GM19467 (cell line): ENCODE data around the gene MAGEA11.
"Not testable (repeated sequence)": the region's sequence is repeated elsewhere in the genome, so short reads cannot be mapped to it uniquely, and the experiment has no call there.

Experiments
- ATAC-seq: cut with Tn5 transposase; IDR thresholded peaks from one replicate; pipeline ENCODE4 v1.9.1; 2021; ENCODE audit warnings: mild to moderate bottlenecking, moderate library complexity; ENCODE audit not compliant: unreplicated experiment

Gene MAGEA11, protein sequence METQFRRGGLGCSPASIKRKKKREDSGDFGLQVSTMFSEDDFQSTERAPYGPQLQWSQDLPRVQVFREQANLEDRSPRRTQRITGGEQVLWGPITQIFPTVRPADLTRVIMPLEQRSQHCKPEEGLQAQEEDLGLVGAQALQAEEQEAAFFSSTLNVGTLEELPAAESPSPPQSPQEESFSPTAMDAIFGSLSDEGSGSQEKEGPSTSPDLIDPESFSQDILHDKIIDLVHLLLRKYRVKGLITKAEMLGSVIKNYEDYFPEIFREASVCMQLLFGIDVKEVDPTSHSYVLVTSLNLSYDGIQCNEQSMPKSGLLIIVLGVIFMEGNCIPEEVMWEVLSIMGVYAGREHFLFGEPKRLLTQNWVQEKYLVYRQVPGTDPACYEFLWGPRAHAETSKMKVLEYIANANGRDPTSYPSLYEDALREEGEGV

DNA sequence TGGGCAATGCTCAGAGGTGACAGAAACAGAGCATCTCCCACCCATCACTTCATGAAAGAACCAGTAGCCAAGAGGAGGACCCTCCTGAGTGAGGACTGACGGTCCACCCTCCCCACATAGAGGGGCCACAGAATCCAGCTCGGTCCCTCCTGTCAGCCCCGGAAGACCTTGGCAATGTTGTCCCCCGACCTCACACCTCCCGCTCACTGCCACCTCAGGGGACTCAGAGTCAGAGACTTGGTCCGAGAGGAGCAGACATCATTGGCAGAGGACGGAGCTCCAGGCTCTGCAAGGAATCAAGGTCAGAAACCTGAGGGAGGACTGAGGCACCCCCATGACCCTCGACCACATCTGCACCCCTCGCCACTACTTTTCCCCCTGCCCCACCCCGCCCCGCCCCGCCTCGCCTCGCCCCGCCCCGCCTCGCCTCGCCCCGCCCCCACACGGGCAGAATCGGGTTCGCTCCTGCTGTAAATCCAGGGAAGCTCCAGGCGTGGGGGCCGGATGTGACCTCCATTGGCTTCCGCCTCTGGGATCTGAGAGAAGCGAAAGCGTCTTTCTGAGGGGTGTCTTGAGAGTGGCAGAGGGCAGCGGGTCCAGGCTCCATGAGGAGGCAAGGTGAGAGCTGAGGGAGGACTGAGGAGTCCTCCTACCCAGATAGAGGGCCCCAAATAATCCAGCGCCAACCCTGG lies at the start of gene MAGEA11:
Gene MAGEA11, plus strand, starts transcription at position 516 of the 692 bp plus-strand sequence. CDS start 1,100 bp downstream, outside the sequence.
- no peak for ATAC-seq

DNA sequence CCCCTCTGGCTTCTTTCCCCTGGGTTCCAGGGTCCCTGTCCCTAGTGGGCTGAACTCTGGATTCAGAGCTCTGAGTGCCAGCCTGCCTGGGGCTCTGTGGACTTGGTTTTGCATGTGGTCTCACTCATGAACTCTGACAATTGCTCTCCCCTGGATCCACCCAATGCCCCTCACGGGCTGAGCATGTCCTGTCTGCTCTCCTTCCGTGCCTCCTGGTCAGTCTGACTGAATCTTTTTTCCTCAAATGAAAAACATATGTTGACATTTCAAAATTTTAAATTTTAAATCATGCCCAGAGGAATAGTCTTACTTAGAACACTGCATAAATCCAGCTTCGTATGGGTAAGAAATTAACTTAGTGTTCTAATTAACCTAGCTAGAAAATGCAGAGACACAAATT lies 36.8 kb upstream of the MAGEA11 start:
- ATAC-seq, result not testable (repeated sequence)

DNA sequence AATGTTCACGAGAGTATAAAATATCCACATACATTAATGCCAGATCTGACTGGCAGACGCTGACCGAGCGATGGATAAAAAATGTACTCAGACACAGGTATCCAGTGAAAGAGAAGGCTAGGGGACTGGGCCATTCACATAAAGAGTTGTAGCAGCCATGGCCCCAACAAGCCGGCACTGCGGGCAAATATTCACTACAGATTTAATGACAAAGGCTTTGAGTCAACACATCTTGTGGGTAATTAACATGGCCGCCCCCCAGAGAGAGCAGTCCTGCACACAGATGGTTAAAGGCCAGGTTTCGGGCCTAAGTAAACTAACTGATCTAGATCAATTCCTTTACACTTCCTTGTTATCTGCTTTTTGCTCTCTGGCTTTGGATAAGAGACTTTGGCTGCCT lies 36.3 kb upstream of the MAGEA11 start:
- not testable (repeated sequence) for ATAC-seq

DNA sequence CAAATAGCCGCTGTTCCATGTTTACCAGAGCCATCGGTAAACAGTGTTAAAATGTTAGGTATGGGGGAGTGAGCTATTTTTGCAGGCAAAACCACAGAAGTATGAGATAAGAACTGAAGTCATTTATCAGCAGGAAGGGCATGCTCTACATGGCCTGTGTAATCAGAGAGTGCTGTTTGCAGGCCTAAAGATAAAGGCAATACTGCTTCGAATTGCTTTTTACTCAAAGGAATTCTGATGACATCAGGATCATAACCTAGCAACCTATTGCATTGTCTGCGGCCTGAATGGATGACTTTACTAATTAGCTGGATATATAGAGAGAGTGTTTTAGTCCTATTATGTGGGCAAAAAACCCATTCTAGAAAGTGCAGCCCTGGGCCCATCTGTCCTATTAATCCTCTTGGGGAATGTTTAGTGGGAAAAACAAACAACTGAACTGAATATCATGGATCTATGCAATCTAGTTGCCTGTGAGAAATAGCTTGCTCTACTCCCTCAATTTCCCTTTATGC lies 32.6 kb upstream of the MAGEA11 start:
- ATAC-seq, result not testable (repeated sequence)

DNA sequence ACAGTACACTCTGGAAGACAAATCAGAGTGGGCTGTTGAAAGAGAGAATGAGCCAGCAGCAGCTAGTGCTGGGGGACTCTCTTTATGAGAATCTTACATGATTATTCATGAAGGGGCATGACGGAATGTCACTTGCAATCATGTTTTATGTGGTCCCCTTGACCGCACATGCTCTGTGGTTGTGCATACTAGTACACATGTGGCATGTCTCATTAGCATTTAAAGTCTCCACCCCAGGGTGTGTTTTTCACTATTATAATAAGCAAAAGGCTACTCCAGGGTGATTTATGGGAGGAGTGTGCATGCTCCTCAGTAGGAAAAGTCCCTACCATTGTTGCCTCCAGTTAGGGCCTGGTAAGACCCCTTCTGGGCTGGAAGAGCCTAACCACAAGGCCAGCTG lies 30.7 kb upstream of the MAGEA11 start:
- no peak for ATAC-seq

DNA sequence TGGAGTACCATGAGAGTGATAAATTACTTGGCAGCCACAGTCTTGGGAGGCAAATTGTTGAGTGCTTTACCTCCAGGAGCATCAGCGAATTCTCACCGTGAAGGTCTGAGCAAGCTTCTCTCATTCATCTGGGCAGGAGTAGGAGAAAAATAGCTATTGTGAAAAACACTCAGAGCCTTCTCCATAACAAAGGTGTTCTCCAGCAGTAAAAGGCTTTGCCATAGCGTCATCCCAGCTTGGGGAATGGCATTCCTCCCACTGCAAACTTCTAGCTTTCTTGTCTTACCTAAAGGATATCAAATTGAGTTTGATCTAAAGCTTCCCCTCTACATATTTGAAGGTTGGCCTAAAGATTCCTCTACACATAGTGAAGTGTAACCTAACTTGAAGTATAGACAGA lies 29.8 kb upstream of the MAGEA11 start:
- no peak for ATAC-seq

DNA sequence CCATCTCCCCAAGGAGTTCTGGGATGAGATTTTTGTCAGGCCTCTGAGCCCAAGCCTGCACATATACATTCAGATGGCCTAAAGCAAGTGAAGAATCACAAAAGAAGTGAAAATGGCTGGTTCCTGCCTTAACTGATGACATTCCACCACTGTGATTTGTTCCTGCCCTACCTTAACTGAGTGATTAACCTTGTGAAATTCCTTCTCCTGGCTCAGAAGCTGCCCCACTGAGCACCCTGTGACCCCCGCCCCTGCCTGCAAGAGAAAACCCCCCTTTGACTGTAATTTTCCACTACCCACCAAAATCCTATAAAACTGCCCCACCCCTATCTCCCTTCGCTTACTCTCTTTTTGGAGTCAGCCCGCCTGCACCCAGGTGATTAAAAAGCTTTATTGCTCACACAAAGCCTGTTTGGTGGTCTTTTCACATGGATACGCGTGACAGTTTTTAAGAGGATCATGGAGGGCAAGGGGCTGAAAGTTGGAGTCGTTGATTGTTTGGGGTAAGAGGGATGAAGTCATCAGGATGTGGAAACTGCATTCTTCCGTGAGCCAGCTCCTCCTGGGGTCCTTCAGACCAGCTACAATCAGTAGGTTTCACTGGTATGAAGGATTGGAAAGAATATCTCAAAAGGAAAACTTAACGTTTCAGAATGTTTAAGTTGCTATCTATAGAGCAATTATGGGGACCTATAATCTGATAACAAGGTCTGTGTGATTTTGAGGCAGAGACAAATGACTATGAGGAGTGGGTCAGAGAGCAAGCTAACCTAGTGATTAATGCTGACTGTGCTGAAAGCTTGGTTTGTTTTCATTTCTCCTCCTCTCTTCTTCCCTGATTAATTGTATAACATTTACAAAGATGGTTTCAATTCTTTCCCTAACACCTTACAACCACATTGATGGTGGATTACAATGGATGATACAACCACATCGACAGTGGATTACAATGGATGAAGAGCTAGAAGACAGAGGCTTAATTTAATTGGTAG lies 28.6 kb upstream of the MAGEA11 start:
- ATAC-seq, result no peak

DNA sequence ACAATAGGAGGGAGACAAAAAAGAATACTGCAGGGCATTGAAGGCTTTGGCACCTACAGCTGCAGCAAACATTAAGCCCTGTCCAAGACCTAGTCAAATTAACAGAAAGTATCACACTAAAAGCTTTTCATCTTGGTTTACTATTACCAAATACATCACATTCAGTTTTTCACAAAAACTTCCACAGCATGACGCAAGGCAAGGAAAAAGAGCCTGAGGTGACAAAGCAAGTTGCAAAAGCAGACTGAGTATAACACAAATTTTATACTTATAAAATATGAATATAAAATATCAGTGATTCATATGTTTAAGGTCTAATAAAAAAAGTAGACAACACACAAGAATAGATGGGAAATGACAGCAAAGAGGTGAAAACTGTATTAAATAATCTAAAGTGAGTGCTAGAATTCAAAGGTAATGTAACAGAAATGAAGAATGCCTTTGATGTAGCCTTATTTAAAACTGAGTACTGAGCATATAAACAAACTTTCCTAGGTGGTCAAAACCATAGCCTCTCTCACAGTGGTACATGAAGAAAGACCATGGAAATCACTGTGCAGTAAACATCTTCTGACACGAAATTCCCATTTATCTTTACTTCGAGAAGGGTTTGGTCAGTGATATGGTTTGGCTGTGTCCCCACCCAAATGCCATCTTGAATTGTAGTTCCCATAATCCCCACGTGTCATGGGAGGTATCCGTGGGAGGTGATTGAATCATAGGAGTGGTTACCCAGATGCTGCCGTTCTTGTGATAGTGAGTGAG lies 27.7 kb upstream of the MAGEA11 start:
- no peak for ATAC-seq

DNA sequence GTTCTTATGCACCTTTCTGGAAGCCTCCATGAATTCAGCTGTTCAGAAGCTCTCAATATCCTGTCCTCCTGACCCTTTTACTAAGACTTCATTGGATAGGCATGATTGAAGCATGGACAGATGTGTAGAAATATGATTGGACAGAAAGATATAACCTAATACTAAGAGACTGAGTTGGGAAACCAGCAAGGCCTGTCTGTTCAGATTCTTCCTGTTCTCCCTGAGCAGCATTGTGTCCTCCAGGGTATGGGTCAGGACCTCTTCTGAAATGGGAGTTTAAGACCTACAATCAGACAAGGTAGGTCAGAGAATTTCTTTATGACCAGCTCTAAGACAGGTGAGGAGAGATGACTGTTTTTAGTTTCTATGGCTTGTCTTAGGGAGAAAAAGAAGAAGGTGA lies 23.9 kb upstream of the MAGEA11 start:
- no peak for ATAC-seq

DNA sequence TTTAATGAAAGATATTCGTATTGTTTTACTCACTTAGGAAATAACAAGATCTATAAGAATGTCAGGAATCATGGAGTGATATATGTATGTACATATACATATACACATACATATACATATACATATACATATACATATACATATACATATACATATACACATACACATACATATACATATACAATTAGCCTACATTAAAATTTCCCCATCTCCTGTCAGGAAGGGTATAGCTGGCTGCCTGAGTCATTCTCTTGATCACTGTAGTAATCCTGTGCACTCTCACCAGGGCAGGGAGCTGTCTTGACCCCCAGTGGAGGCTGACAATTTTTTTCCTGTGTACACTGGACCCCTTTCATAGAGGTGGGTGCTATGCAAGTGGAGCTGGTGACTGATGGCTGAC lies 23.3 kb upstream of the MAGEA11 start:
- ATAC-seq, result no peak

DNA sequence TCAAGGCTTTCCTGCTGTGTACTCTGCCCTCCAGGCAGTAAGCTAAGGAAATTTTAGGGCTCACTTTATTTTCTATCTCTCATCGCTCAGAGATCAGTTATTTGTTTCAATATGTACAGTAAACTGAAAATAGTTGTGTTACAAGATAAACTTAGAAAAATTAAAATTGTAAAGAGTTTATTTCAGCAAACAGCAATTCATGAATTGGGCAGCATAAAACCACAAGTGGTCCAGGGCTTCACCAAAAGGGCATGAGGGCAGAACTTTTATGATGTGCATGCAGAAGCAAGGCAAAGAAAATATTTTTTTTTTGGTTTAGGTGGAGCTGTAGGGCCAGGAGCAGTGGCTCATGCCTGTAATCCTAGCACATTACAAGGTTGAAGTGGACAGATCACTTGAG lies 20.1 kb upstream of the MAGEA11 start:
- no peak for ATAC-seq

DNA sequence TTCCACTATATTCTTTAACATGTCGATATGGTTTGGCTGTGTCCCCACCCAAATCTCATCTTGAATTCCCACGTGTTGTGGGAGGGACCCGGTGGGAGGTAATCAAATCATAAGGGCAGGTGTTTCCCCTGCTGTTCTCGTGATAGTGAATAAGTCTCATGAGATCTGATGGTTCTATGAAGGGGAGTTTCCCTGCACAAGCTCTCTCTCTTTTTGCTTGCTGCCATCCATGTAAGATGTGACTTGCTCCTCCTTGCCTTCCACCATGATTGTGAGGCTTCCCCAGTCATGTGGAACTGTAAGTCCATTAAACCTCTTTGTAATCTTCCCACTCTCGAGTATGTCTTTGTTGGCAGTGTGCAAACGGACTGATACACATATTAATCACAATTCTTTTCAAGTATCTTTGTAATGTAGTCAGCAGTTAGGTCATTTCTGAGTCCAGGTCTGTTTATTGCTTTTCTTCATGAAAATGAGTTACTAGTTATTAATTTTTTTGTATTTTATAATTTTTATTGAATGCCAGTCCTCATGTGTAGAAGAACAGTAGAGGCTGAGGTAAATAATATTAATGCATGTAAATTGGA lies 19.1 kb upstream of the MAGEA11 start:
- ATAC-seq, result not testable (repeated sequence)

DNA sequence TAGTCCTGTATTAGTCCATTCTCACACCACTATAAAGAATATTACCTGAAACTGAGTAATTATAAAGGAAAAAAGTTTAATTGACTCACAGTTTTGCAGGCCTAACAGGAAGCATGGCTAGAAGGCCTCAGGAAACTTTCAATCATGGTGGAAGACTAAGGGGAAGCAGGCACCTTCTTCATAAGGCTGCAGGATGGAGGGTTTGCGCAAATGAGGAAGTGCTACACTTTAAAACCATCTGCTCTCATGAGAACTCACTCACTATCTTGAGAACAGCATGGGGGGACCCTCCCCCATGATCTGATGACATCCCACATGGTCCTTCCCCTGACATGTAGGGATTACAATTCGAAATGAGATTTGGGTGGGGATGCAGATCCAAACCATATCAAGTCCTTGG lies 12.1 kb upstream of the MAGEA11 start:
- ATAC-seq, result no peak

DNA sequence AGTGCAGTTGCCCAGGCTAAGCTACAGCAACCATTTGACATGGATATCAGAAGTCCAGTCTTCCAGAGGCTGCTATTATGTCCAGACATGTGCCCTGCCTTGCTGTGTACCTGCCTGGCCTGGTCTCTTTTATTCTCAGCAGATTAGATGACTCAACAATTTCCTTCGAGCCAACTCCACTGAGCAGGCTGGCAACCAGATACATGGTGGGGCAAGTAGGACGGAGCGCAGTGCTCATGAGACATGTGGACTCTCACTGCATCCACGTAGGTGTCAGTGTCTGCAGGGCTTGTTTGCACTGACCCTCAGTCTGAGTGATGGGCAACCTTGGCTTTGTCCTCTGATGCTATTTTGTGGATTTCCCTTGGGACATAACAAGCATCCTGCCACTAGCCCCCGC lies 7.2 kb upstream of the MAGEA11 start:
- ATAC-seq, result no peak

DNA sequence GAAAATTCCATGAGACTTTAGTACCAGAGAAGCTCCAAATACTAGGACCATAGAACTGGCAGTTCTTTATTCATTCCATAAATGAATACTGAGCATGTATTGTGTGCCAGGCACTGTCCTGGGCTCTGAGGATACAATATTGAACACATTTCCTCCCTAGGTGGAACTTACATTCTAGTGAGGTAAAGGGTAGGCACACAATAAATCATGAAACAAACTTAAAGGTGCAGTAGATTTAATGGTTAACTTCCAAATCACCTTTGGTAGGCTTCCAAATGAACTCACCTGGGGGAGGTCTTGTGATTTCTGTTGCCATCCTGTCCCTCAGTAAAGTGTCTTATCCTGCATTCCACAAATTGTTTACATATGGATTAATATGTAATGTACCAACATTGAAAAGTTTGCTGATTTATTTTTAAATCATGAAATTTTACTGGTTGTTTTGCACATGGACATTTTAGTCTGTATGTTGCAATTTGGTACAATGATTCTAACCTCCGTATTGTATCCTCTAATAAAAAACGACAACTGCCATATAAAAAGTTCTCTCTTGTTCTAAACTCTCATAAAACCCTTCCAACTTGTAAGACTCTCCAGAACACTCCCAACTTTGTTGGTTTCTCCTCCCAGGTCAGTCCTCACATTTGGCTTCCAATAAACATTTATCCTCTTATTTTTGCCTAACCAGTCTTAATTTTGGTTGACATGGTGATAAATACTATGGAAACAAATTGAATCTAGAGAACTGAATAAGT lies 4.5 kb upstream of the MAGEA11 start:
- no peak for ATAC-seq

DNA sequence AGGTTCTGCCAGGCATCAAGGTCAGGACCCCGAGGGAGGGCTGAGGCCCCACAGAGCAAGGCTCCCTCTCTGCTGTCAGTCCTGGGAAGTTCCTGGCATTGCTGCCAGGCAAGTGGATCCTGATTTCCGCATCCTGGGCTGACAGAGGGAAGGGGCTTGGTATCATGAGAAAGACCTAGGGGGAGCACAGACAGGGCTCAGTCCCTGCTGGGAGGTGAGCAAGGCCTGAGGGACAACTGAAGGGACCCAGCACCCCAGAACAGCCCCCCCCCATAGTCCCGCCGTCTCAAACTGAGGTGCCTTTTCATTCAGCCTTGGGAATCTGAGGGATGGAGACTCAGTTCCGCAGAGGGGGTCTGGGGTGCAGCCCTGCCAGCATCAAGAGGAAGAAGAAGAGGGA lies 971 bp downstream of the MAGEA11 start:
- ATAC-seq, result no peak

DNA sequence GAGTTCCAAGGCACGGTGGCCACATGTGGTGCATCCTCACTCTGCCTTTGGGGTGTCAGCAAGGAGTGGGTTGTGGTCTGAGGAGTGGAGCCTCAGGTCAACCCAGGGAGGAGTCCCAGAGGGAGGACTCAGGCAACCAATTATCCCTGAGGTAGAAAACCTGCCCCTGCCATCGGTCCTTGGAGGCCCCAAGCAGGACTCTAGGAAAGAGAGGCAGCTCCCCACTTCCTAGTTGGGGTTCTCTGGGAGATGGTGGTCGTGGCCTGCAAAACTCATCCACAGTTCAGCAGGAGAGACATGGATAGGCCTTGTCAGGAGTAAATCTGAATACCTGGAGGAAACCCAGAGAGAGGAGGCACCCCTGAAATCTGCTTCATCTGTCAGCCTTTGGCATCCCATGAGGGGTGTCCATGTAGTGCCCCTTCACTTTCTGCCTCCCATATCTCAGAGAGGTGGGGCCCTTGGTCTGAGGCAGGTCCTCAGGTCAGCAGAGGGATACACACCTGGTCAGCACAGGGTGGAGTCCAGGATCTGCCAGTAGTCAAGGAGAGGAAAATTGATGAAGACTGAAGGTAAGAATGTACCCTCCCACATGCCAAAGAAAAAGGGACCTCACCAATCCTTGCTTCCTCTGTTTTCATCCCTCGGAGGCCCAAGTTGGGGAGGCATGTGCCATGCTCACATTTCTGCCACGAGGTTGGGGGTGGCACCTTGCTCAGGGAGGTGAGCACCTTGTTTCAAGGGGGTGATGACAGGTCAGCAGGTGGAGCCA lies 1.6 kb downstream of the MAGEA11 start:
- ATAC-seq, result no peak

DNA sequence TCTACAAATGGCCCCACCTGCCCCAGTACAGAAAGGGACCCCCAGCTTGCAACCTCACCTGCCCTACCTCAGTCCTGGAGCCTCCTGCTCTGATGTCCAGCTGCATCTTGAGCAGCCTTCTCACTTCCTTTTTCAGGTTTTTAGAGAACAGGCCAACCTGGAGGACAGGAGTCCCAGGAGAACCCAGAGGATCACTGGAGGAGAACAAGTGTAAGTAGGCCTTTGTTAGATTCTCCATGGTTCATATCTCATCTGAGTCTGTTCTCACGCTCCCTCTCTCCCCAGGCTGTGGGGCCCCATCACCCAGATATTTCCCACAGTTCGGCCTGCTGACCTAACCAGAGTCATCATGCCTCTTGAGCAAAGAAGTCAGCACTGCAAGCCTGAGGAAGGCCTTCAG lies 3.6 kb downstream of the MAGEA11 start:
- peak; percentile 63 for ATAC-seq
